IMR-90 (cell line): ENCODE measurements around the gene DSCAM.

Source experiments
- CEBPB ChIP-seq: IDR thresholded peaks from 2 replicates; pipeline ENCODE4 v1.6.1; 2012; ENCODE audit warnings: low read depth, low read length, improper control_type of control experiment
- CHD1 ChIP-seq: IDR thresholded peaks from 2 replicates; pipeline ENCODE4 v1.6.1; 2012; ENCODE audit warnings: low read depth, low read length, improper control_type of control experiment
- FOS ChIP-seq: fragments of 150-350 bp; IDR thresholded peaks from 2 replicates; pipeline ENCODE4 v1.6.1; 2016; ENCODE audit warnings: low read depth, low read length
- MAFK ChIP-seq: IDR thresholded peaks from 2 replicates; pipeline ENCODE4 v1.6.1; 2012; ENCODE audit warnings: low read depth, low read length, improper control_type of control experiment
- MXI1 ChIP-seq: IDR thresholded peaks from 2 replicates; pipeline ENCODE4 v1.6.1; 2012; ENCODE audit warnings: low read depth, mild to moderate bottlenecking, low read length, moderate library complexity, borderline replicate concordance
- POLR2A ChIP-seq: IDR thresholded peaks from 2 replicates; pipeline ENCODE4 v1.6.1; 2012; ENCODE audit warnings: mild to moderate bottlenecking, low read depth, low read length
- RAD21 ChIP-seq: IDR thresholded peaks from 2 replicates; pipeline ENCODE4 v1.6.1; 2012; ENCODE audit warnings: low read length, improper control_type of control experiment
- RCOR1 ChIP-seq: IDR thresholded peaks from 2 replicates; pipeline ENCODE4 v1.6.1; 2012; ENCODE audit warnings: mild to moderate bottlenecking, low read length, improper control_type of control experiment; ENCODE audit not compliant: insufficient replicate concordance
- RFX5 ChIP-seq: IDR thresholded peaks from 2 replicates; pipeline ENCODE4 v1.8.0; 2012; ENCODE audit warnings: low read depth, mild to moderate bottlenecking, low read length, moderate library complexity
- SMC3 ChIP-seq: fragments of 150-350 bp; IDR thresholded peaks from 2 replicates; pipeline ENCODE4 v1.6.1; 2016; ENCODE audit warnings: low read depth, mild to moderate bottlenecking, antibody characterized with exemption, low read length, moderate library complexity
- TF ChIP-seq, protein P1 (sequence below): conservative IDR thresholded peaks from 2 replicates; pipeline ENCODE4 v1.5.1; 2012; ENCODE audit warnings: mild to moderate bottlenecking, low read depth, low read length, improper control_type of control experiment
- TF ChIP-seq, protein P2 (sequence below): fragments of 150-350 bp; IDR thresholded peaks from 2 replicates; pipeline ENCODE4 v1.6.1; 2016; ENCODE audit warnings: low read depth, mild to moderate bottlenecking, low read length, moderate library complexity, borderline replicate concordance

DNA sequence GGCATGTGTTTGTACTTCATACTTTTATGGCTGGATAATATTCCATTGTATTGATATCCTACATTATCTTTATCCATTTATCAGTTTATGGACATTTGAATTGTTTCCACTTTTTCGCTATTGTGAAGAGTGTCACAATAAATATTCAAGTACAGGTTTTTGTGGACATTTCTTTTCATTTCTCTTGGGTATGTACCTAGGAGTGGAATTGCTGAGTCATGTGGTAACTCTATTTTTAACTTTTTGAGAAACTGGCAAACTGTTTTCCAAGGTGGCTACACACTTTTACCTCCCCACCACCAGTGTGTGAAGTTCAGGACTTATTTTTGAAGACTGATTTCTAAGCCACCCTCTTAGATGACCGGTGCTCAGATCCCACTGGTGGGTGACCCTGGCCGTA is 39.0 kb upstream of the DSCAM start:
- TF ChIP-seq, protein P1, sequence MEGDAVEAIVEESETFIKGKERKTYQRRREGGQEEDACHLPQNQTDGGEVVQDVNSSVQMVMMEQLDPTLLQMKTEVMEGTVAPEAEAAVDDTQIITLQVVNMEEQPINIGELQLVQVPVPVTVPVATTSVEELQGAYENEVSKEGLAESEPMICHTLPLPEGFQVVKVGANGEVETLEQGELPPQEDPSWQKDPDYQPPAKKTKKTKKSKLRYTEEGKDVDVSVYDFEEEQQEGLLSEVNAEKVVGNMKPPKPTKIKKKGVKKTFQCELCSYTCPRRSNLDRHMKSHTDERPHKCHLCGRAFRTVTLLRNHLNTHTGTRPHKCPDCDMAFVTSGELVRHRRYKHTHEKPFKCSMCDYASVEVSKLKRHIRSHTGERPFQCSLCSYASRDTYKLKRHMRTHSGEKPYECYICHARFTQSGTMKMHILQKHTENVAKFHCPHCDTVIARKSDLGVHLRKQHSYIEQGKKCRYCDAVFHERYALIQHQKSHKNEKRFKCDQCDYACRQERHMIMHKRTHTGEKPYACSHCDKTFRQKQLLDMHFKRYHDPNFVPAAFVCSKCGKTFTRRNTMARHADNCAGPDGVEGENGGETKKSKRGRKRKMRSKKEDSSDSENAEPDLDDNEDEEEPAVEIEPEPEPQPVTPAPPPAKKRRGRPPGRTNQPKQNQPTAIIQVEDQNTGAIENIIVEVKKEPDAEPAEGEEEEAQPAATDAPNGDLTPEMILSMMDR = no peak
- TF ChIP-seq MAFK (0 out of 2 replicates have a peak, but pooled peaks have one; percentile 12), POLR2A (no peak), RFX5 (no peak), RAD21 (no peak), RCOR1 (no peak), FOS (no peak), CHD1 (no peak), MXI1 (no peak), SMC3 (no peak), CEBPB (no peak)
- TF ChIP-seq, protein P2, sequence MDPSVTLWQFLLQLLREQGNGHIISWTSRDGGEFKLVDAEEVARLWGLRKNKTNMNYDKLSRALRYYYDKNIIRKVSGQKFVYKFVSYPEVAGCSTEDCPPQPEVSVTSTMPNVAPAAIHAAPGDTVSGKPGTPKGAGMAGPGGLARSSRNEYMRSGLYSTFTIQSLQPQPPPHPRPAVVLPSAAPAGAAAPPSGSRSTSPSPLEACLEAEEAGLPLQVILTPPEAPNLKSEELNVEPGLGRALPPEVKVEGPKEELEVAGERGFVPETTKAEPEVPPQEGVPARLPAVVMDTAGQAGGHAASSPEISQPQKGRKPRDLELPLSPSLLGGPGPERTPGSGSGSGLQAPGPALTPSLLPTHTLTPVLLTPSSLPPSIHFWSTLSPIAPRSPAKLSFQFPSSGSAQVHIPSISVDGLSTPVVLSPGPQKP = no peak
